GM23248 (cell line): ENCODE results near the gene ALDH1L1. TPM values are rescaled to one million over a fixed set of nuclear protein-coding genes. Genes with fewer than 3 reads are reported as not detected.

Experiments
- DNase-seq: peaks from one replicate; pipeline ENCODE4 v3.0.0-alpha.2; 2015
- H2AFZ ChIP-seq: fragments of 200-600 bp; sonication (generic); 2 replicates; pipeline ENCODE4 v1.6.1; 2016; ENCODE audit warnings: antibody characterized with exemption
- H3F3A ChIP-seq: fragments of 200-600 bp; sonication (generic); 2 replicates; pipeline ENCODE4 v1.6.1; 2016; ENCODE audit warnings: mild to moderate bottlenecking, antibody characterized with exemption, mixed run types; ENCODE audit not compliant: insufficient read depth
- H3K27ac ChIP-seq: fragments of 200-600 bp; sonication (generic); 2 replicates; pipeline ENCODE4 v1.5.1; 2016; ENCODE audit warnings: mild to moderate bottlenecking
- H3K27me3 ChIP-seq: fragments of 200-600 bp; sonication (generic); replicated peaks from 2 replicates; pipeline ENCODE4 v1.6.1; 2016; ENCODE audit warnings: mild to moderate bottlenecking; ENCODE audit not compliant: insufficient read depth
- H3K36me3 ChIP-seq: fragments of 200-600 bp; sonication (generic); 2 replicates; pipeline ENCODE4 v1.6.1; 2016; ENCODE audit warnings: low read depth, mild to moderate bottlenecking
- H3K4me1 ChIP-seq: fragments of 200-600 bp; sonication (generic); 2 replicates; pipeline ENCODE4 v1.6.1; 2016; ENCODE audit warnings: mild to moderate bottlenecking; ENCODE audit not compliant: insufficient read depth
- H3K4me2 ChIP-seq: fragments of 200-600 bp; sonication (generic); one replicate; pipeline ENCODE4 v1.6.1; 2016; ENCODE audit warnings: mild to moderate bottlenecking; ENCODE audit not compliant: unreplicated experiment
- H3K4me3 ChIP-seq: fragments of 200-600 bp; sonication (generic); 2 replicates; pipeline ENCODE4 v1.5.1; 2016; ENCODE audit warnings: mild to moderate bottlenecking
- H3K79me2 ChIP-seq: fragments of 200-600 bp; sonication (generic); 2 replicates; pipeline ENCODE4 v1.6.1; 2016; ENCODE audit warnings: mild to moderate bottlenecking; ENCODE audit not compliant: insufficient read depth
- H3K9ac ChIP-seq: fragments of 200-600 bp; sonication (generic); 2 replicates; pipeline ENCODE4 v1.6.1; 2016; ENCODE audit warnings: mild to moderate bottlenecking
- H3K9me2 ChIP-seq: fragments of 200-600 bp; sonication (generic); 2 replicates; pipeline ENCODE4 v1.6.1; 2016; ENCODE audit warnings: mixed run types, mild to moderate bottlenecking, moderate library complexity; ENCODE audit not compliant: insufficient read depth
- H3K9me3 ChIP-seq: fragments of 200-600 bp; sonication (generic); one replicate; pipeline ENCODE4 v1.6.1; 2017; ENCODE audit warnings: low read depth
- H4K20me1 ChIP-seq: fragments of 200-600 bp; sonication (generic); 2 replicates; pipeline ENCODE4 v1.6.0; 2016; ENCODE audit not compliant: insufficient read depth
- EZH2 ChIP-seq: fragments of 200-600 bp; sonication (generic); IDR thresholded peaks from 2 replicates; pipeline ENCODE4 v1.6.1; 2018; ENCODE audit warnings: antibody characterized with exemption, mild to moderate bottlenecking; ENCODE audit not compliant: insufficient read depth, poor library complexity, severe bottlenecking
- EZH2phosphoT487 ChIP-seq: fragments of 200-600 bp; sonication (generic); IDR thresholded peaks from 2 replicates; pipeline ENCODE4 v1.6.1; 2018; ENCODE audit warnings: antibody characterized with exemption, moderate library complexity, mild to moderate bottlenecking, low read depth; ENCODE audit not compliant: insufficient read depth
- WGBS, 2 experiments: methylation state at CpG; one replicate each; pipeline ENCODE4 v1.1.6; 2015 to 2017; ENCODE audit warnings: low lambda C conversion rate in 2 of 2, low coverage in 1 of 2; ENCODE audit errors: missing lambda C conversion rate in 2 of 2; 5-methylcytosine and 5-hydroxymethylcytosine counted together
- in situ Hi-C: fragments of 300-500 bp; cut with MboI; formaldehyde crosslinking; loops from 2 replicates; pipeline ENCODE4 v1.15.0; 2020
- polyA plus RNA-seq: library from polyadenylated mRNA; unstranded; fragments of >200 nt; fragmentation: Nextera tagmentation; extraction: Ambion mirVana; gene quantifications from 2 replicates; pipeline ENCODE4 v1.2.1, GENCODE V29; 2016
- total RNA-seq: library from RNA; depleted of rRNA; stranded (reverse); fragments of >200 nt; shearing (Covaris generic); gene quantifications from 2 replicates; pipeline ENCODE4 v1.2.3, GENCODE V29; 2014

ALDH1L1 gene
- total and polyA plus RNA-seq, 2 experiments from 2014 or later: not detected

- H3K27ac ChIP-seq: no peak overlapping the region
- no peaks in the 10 kb centered on the region for H3K27me3 ChIP-seq
- no peak for DNase-seq
- WGBS, 2 experiments: 90% methylated on average over 7 of the region's 7 CpGs
- TF ChIP-seq EZH2 (no peak), EZH2phosphoT487 (no peak)
- H2AFZ ChIP-seq: no peak overlapping the region
- H3K4me2 ChIP-seq: no peak overlapping the region
- H3K9ac ChIP-seq: no peak overlapping the region
- no peaks in the 10 kb centered on the region for H3K9me2 ChIP-seq
- in situ Hi-C loops: no loop called here
- no peak overlapping the region for H3K4me3 ChIP-seq
- no peaks in the 10 kb centered on the region for H3K9me3 ChIP-seq
- H3K36me3 ChIP-seq: no peaks in the 10 kb centered on the region
- H4K20me1 ChIP-seq: no peaks in the 10 kb centered on the region
- H3F3A ChIP-seq: no peaks in the 10 kb centered on the region
- H3K4me1 ChIP-seq: no peaks in the 10 kb centered on the region
- no peaks in the 10 kb centered on the region for H3K79me2 ChIP-seq
Measured at GRCh38 chr3:126060613-126061145, 119.7 kb downstream of the ALDH1L1 start.

GRCh38 chr3:126058666-126059065 is 121.7 kb downstream of the ALDH1L1 start:
- Histone ChIP-seq H3K79me2 (no peaks in the 10 kb centered on the region), H2AFZ (no peak overlapping the region), H3K27ac (no peak overlapping the region), H3K4me3 (no peak overlapping the region), H3K9me3 (no peaks in the 10 kb centered on the region), H3K27me3 (no peaks in the 10 kb centered on the region), H3K36me3 (no peaks in the 10 kb centered on the region), H3K4me2 (no peak overlapping the region), H3F3A (no peaks in the 10 kb centered on the region), H3K9me2 (no peaks in the 10 kb centered on the region), H4K20me1 (no peaks in the 10 kb centered on the region), H3K9ac (no peak overlapping the region), H3K4me1 (no peaks in the 10 kb centered on the region)
- no peak for TF ChIP-seq EZH2phosphoT487
- TF ChIP-seq EZH2: no peak
- 59 to 73% methylated on average over 7 of the region's 7 CpGs for WGBS, 2 experiments
- DNase-seq: no peak
- in situ Hi-C loops: no loop called here

GRCh38 chr3:126057936-126058335 is 122.5 kb downstream of the ALDH1L1 start:
- no peak for DNase-seq
- Histone ChIP-seq H3K9me3 (no peaks in the 10 kb centered on the region), H3K9me2 (no peaks in the 10 kb centered on the region), H3K4me1 (no peaks in the 10 kb centered on the region), H3K9ac (no peak overlapping the region), H3K79me2 (no peaks in the 10 kb centered on the region), H3K4me3 (no peak overlapping the region), H2AFZ (no peak overlapping the region), H3K27ac (no peak overlapping the region), H3K4me2 (no peak overlapping the region), H3F3A (no peaks in the 10 kb centered on the region), H3K36me3 (no peaks in the 10 kb centered on the region), H4K20me1 (no peaks in the 10 kb centered on the region), H3K27me3 (no peaks in the 10 kb centered on the region)
- in situ Hi-C loops: no loop called here
- TF ChIP-seq EZH2: no peak
- TF ChIP-seq EZH2phosphoT487: no peak
- WGBS, 2 experiments: 92% methylated on average over 13 of the region's 13 CpGs

GRCh38 chr3:126057501-126057819 is 122.9 kb downstream of the ALDH1L1 start:
- DNase-seq: no peak
- no peak overlapping the region for H3K27ac ChIP-seq
- no peaks in the 10 kb centered on the region for H3F3A ChIP-seq
- H3K36me3 ChIP-seq: no peaks in the 10 kb centered on the region
- TF ChIP-seq EZH2phosphoT487 (no peak), EZH2 (no peak)
- no peaks in the 10 kb centered on the region for H3K27me3 ChIP-seq
- no peaks in the 10 kb centered on the region for H3K4me1 ChIP-seq
- H3K9me3 ChIP-seq: no peaks in the 10 kb centered on the region
- WGBS, 2 experiments: 83 to 87% methylated on average over 10 of the region's 10 CpGs
- in situ Hi-C loops: no loop called here
- H2AFZ ChIP-seq: no peak overlapping the region
- no peaks in the 10 kb centered on the region for H4K20me1 ChIP-seq
- no peak overlapping the region for H3K9ac ChIP-seq
- H3K4me2 ChIP-seq: no peak overlapping the region
- no peaks in the 10 kb centered on the region for H3K9me2 ChIP-seq
- H3K4me3 ChIP-seq: no peak overlapping the region
- no peaks in the 10 kb centered on the region for H3K79me2 ChIP-seq
